Fibroblast of skin of right quadriceps (primary cell): ENCODE results near the gene MSL1.
"Not testable (repeated sequence)": the region's sequence is repeated elsewhere in the genome, so short reads cannot be mapped to it uniquely, and the experiment has no call there.

Source experiments
- DNase-seq: peaks from one replicate; pipeline ENCODE4 v3.0.0-alpha.2; 2013

The MSL1 gene

DNA sequence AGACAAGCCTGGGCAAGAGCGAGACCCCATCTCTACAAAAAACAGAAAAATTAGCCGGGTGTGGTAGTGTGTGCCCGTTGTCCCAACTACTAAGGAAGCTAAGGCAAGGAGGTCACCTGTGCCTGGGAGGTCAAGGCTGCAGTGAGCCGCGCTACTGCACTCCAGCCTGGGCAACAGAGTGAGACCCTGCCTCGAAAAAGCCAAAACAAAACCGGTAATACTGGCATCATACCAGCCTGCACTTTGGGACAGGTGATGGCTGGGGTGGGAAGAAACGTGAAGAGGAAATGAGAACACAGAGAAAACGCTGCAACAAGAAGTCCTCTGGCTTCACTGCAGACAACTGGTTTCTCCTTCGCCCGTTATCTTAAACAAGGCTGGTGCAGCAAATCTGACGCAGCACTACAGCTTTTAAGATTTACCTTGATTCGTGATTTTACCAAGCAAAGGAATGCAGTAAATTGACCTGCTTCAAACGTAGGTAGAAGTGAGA lies 17.8 kb downstream of the MSL1 start:
- DNase-seq, result no peak

DNA sequence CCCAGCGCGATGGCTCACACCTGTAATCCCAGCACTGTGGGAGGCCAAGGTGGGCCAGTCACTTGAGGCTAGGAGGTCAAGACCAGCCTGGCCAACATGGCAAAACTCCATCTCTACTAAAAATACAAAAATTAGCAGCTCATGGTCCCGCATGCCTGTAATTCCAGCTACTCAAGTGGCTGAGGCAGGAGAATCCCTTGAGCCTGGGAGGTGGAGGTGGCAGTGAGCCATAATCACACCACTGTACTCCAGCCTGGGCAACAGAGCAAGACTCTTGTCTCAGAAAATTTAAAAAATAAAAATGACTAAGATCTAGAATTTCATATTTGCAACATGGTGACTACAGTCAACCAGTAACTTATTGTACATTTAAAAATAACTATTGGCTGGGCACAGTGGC lies 21.4 kb downstream of the MSL1 start:
- not testable (repeated sequence) for DNase-seq

DNA sequence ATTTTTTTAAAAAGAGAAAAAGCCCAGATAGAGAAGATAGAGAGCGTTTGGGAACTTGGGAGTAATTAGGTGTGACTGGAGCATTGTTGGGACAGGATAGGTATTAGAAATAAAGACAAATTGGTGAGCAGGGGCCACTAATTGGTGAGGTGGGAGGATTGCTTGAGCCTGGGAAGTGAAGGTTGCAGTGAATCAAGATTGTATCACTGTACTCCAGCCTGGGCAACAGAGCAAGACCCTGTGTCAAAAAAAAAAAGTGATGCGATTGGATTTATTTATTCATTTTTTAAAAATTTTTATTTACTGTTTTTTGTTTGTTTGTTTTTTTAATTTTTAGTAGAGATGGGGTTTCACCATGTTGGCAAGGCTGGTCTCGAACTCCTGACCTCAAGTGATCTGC lies 23.7 kb downstream of the MSL1 start:
- DNase-seq, result no peak

DNA sequence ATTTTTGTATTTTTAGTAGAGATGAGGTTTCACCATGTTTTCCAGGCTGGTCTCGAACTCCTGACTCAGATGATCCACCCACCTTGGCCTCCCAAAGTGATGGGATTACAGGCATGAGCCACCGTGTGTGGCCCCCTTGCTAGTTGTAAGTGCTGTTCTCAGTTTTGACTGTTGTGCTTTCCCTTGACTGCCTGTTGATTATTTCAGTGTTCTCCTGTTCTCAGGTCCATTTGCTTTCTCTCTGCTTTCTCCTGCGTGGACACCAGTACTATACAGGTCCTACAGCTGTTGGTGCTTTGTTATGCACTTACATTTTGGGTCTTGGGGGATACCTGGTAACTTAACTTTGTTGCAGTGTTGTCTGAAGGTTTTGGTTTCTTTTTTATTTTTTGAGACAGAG lies 26.8 kb downstream of the MSL1 start:
- DNase-seq, result no peak

DNA sequence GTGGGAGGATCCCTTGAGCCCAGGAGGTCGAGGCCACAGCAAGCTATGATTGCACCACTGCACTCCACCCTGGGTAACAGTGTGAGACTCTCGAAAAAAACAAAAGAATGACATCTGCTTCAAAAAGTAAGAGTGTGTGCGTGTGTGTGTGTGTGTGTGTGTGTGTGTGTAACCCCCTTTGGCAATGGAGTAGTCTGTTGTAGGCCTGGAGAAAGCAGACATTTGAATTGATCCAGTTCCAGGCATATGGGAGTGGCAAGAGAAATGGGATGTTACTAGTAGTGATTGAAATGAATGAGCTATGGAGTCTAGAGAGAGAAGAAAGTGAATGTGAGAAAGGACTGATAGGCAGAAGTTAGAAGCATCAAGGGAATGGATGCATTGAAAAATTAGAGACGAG lies 28.5 kb downstream of the MSL1 start:
- DNase-seq, result no peak

DNA sequence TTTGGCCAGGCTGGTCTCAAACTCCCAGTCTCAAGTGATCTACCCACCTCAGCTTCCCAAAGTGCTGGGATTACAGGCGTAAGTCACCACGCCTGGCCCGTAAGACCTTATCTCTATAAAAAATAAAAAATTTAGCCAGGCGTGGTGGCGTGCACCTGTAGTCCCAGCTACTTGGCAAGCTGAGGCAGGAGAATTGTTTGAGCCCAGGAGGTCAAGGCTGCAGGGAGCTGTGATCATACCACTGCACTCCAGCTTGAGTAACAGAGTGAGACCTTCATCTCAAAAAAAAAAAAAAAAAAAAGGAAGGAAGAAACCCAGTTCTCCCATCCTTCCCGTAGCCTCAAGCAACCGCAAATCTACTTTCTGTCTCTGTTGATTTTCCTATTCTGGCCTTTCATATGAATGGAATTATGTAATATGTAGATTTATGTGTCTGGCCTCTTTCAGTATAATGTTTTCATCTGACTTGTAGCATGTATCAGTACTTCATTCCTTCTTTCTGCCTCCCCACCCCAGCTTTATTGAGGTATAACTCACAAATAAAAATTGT lies 29.7 kb downstream of the MSL1 start:
- DNase-seq, result no peak

DNA sequence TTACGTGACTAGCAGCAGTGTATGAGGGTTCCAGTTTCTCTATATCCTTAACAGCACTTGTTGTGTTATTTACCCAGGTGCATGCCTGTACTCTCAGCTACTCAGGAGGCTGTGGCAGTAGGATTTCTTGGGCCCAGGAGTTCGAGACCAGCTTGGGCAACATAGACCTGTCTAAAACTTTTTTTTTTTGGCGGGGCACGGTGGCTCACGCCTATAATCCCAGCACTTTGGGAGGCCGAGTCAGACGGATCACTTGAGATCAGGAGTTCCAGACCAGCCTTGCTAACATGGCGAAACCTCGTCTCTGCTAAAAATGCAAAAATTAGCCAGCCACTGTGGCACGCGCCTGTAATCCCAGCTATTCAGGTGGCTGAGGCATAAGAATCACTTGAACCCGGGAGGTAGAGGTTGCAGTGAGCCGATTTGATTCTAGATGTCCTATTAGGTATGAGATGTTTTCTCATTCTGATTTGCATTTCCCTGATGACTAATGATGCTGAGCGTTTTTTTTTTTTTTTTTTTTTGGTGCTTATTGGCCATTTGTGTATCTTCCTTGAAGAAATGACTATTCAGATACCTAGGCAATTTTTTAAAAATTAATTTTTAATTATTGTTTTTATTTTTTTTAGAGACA lies 31.9 kb downstream of the MSL1 start:
- no peak for DNase-seq

DNA sequence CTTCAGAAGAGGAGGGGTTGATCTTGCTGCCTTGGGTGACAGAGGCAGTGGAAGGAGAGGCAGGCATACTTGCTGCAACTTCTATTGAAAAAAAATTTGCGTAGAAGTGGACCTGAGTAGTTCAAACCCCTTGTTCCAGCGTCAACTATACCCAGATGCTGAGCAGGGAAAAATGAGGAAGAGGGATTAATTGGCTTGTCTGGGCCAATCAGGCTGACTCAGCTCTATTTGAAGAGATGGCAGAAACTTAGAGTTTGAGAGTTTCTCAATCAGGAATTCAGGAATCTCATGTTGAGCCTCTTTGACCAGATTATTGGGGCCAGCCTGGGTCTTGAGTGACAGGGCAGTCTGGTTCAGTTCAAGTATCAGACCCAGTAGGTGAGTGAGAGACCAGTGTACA lies 36.2 kb downstream of the MSL1 start:
- no peak for DNase-seq

DNA sequence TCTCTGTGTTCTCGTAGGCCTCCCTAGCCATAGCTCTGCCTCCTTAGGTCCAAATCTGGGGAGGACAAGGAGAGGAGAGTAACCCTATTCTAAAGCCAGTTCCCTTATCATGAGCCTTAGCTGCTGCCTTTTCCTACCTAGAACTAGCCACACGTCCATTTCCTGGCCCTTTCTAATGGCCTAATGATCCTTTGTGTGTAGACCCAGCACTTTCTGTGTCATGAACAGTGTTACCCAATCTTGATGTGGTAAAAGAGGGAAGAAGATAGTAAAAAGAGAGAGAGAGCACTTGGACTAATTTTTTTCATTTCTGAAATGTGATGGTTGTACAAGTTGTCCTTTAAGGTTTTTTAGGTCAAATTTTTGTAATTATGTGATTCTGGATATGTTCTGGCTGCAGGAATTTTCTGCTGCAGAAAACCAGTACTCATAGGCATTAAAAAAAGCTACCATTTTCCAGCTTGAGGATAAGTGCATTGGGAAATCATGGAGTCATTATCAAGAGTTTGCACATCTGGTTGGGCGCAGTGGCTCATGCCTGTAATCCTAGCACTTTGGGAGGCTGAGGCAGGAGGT lies 36.8 kb downstream of the MSL1 start:
- DNase-seq, result no peak

DNA sequence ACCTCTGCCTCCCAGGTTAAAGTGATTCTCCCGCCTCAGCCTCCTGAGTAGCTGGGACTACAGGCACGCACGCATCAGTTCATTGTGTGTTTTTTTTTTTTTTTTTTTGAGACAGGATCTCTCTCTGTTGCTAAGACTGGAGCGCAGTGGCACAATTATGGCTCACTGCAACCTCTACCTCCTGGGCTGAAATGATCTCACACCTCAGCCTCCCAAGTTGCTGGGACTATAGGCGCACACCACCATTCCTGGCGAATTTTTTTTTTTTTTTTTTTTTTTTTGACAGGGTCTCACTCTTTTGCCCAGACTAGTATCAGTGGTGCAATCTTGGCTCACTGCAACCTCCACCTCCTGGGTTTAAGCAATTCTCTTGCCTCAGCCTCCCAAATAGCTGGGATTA lies 37.7 kb downstream of the MSL1 start:
- no peak for DNase-seq

DNA sequence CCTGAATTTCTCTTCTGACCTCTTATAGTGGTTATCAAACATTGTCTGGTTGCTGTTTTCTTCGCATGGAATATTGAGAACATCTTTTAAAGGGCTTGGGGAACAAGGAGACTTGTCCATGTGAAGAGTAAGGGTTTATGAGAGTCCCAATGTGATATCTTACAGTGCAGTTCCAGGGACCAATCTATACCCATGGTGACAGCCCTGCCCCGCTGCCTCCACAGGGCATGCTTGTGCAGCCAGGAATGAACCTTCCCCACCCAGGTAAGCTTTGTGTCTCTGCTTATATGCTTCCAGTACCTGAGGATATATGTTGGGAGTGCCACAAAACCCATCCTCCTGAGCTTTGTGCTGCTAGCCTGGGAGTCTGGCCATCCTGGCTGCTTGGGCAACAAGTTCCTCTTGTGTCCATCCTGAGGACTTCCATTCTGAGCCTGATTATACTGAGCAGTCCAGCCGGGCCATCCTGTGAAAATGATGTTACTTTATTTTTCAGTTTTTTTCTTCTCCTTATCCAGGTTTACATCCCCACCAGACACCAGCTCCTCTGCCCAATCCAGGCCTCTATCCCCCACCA lies 46.0 kb downstream of the MSL1 start:
- DNase-seq, result no peak

DNA sequence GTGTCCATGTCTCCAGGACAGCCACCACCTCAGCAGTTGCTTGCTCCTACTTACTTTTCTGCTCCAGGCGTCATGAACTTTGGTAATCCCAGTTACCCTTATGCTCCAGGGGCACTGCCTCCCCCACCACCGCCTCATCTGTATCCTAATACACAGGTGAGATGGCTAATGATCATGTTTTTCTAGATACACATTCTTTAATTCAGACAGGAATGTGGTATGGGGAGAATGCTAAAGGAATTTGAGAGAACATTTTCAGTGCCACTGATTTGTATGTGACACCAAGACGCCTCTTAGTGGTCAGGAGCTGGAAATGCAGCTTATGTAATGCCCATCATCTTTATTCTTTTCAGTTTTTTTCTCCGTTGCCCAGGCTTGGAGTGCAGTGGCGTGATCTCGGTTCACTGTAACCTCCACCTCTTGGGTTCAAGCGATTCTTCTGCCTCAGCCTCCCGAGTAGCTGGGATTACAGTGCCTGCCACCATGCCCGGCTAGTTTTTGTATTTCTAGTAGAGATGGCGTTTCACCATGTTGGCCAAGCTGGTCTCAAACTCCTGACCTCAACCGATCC lies 46.6 kb downstream of the MSL1 start:
- peak; percentile 70 for DNase-seq

DNA sequence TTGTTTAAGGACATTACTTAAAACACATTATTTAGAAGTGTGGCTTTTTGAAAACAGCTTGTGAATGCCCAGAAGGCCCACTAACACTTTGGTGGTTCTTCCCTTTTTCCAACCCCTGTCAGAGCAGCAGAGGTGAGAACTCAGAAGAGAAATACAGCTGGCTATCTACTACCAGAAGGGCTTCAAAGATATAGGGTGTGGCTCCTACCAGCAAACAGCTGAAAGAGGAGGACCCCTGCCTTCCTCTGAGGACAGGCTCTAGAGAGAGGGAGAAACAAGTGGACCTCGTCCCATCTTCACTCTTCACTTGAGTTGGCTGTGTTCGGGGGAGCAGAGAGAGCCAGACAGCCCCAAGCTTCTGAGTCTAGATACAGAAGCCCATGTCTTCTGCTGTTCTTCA lies 48.6 kb downstream of the MSL1 start:
- DNase-seq, result no peak

DNA sequence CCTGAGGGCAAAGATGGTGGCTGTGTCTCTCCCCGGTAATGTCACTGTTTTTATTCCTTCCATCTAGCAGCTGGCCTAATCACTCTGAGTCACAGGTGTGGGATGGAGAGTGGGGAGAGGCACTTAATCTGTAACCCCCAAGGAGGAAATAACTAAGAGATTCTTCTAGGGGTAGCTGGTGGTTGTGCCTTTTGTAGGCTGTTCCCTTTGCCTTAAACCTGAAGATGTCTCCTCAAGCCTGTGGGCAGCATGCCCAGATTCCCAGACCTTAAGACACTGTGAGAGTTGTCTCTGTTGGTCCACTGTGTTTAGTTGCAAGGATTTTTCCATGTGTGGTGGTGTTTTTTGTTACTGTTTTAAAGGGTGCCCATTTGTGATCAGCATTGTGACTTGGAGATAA lies 50.0 kb downstream of the MSL1 start:
- no peak for DNase-seq

DNA sequence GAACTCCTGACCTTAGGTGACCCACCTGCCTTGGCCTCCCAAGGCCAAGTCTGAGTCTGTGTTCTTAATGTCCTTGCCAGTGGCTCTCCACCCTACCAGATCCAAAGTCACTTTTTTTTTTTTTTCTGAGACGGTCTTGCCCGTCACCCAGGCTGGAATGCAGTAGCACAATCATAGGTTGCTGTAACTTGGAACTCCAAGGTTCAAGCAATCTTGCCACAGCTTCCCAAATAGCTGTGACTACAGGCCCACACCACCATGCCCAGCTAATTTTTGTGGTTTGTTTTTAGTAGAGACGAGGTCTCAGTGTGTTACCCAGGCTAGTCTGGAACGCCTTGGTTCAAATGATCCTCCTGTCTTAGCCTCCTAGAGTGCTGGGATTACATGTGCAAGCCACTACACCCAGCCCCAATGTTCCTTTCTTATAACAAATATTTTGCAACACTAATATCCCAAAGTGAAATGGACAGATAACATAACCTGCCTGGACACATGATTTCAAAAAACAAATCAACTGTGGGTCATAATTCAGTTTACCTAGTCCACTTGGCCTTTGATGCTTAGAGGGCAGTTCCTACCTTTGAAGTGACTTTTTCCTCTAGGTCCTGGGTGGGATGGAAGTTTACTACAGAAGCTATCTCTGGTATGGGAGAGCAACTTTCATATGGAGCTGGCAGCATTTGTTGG lies 51.5 kb downstream of the MSL1 start:
- DNase-seq, result no peak

DNA sequence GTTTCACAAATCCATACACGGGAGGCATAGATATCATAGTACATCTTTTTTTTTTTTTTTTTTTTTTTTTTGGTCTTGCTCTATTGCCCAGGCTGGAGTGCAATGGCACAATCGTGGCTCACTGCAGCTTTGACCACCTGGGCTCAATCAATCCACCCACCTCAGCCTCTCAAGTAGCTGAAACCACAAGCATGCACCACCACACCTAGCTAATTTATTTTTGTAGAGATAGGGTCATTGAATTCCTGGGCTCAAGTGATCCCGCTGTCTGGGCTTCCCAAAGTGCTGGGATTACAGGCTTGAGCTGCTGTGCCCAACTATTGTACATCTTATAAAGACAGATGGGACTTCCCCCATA lies 52.0 kb downstream of the MSL1 start:
- DNase-seq, result no peak

DNA sequence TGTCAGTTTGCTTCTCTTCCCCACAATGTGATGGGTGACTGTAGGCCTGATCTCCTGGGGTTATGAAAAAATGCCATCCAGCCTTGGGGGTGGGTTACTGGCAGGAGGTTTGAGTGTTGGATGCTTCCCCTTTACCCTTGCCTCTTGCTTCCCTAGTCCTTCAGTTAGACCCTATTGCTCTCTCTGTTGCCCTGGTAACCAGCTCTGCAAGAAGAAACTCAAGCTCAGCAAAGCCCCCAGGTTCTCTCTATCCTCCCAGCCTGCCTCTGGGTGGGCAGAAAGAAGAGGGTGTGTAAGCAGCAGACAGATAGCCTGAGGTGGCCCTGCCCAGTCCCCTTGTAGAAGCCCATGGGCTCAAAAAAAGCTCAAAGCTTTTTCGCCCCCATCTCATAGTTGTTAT lies 52.7 kb downstream of the MSL1 start:
- no peak for DNase-seq

DNA sequence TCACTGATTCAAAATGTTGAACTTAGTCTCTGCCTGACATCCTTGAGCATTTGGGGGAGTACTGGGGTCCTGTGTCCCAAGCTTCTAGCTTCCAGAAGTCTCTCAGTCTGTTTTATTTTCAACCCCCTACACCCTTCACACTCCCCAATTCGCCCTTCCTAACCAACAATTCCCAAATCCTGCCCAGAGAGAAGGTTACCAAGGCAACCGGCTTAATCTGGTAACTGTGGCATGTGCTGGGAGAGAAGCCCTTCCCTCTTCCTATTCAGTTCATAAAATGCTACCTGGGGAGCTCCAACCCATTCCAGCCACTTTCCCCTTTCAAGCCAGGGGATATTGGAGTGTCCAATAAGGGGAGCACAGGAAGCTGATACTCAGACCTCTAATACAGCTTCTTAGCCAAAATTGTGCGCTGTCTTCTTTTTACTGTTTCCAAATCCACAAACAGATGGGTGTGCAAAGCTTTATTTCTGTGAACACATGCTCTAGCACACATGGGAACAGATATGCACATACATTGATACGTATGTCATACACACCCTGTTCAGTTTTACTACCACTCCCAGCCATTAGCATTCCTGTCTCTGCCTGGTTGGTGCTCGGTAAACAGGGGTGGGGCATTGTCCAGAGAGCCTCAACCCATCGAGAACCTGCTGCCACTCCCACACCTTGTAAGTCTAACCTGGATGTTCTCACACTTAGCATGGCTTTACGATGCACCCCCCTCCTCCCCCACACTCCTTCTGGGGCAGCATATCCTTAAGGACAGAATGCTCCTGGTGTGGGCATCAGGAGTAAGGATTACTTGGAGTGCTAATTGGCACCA lies 54.4 kb downstream of the MSL1 start:
- no peak for DNase-seq

DNA sequence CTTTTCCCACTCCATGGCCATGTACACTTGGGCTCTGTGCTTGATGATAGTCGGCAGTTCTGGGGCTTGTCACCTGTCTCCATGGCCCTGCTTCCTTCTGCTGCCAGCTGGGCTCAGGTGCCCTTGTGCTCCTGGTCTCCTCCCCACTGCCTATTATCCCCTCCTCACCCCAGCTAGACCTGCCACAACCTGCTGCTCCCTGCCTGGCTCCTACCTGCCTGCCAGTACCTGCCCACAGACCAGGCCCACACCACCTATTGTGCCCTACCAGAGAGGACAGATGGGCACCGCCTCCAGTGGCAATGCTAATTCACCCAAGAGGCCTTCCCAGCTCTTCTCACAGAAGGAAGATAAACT lies 55.0 kb downstream of the MSL1 start:
- no peak for DNase-seq

DNA sequence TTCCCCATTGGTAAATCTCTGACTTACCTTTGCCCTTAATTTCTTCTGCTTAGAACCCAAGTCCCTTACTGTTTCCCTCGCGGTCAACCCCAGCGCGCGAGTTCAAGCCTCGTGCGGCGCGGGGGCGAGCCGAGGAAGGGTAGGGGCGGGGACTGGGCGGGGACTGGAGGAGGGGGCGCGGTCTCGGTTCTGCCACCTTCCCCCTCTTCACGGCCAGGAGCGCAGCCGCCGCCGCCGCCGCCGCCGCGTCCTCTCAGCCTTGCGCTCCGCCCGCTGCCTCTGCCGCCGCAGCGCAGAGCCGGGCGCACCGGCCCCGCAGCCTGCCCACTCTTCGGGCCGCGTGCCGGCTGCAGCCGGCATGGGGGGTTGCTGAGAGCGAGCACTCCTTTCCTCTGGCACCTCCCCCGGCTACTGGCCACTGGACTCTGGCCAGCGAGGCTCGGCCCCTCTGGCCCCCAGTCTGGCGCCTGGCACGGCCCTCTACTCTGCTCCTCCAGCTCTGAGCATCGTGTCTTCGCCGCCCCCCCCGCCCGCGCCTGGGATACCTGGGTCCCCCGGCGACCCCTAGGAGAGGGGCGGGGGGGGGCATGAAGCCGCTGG lies 55.6 kb downstream of the MSL1 start, which contains the start of gene RAPGEFL1:
Gene RAPGEFL1, plus strand, starts transcription at position 196 of the 600 bp plus-strand sequence. Its CDS starts 392 bp downstream, at position 588.
- peak; percentile 67 for DNase-seq

DNA sequence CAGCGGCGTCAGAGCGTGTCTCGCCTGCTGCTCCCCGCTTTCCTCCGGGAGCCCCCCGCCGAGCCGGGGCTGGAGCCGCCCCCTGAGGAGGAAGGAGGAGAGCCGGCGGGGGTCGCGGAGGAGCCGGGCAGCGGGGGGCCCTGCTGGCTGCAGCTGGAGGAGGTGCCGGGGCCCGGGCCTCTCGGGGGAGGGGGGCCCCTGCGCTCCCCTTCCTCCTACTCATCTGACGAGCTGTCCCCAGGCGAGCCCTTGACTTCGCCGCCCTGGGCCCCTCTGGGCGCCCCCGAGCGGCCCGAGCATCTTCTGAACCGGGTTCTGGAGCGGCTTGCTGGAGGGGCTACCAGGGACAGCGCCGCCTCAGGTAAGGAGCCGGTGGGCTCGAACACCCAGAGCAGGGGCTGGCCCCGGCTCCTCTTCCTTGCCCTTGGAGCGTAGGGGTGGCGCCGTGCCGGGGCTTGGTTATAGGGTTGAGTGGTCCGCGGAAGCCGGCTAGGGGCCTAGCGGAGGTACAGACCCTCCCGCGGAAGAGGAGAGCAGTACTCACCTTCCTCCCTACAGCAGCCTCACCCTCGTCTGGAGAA lies 56.3 kb downstream of the MSL1 start:
- no peak for DNase-seq

DNA sequence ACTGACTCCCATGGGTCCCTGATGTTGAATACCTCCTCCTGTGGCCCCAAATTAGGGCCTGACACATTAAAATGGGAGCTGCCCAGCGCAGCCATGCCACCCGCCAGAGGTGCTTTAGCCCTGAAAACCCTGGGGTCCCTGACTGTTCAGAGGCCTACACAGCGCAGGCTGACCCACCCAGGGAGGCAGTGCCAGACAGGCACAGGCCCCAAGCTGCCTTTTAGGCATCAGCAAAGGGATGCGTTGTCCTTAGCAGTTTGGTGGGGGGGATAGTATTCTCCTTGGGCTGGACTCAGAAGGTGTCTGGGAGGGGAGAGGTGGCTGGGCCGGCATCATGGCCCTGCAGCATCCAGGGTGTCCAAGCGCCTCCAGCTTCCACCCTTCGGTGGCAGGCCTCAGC lies 56.9 kb downstream of the MSL1 start:
- no peak for DNase-seq
